Liver (tissue), 3 donors: ENCODE data around the gene GABRA4.

Source experiments
- FOXA1 ChIP-seq: IDR thresholded peaks from 2 replicates; pipeline ENCODE4 v1.6.1; 2016; ENCODE audit warnings: antibody characterized with exemption
- GABPA ChIP-seq, 2 donors: IDR thresholded peaks in 1 of 2; conservative IDR thresholded peaks in 1 of 2; 2 replicates each; pipeline ENCODE4 v1.6.1; 2016; ENCODE audit warnings: antibody characterized with exemption in 2 of 2, mild to moderate bottlenecking in 1 of 2, moderate library complexity in 1 of 2
- HNF4G ChIP-seq: IDR thresholded peaks from 2 replicates; pipeline ENCODE4 v1.6.1; 2016; ENCODE audit warnings: antibody characterized with exemption
- JUND ChIP-seq, 2 donors: IDR thresholded peaks; 2 replicates each; pipeline ENCODE4 v1.6.1; 2016; ENCODE audit warnings: antibody characterized with exemption in 2 of 2
- SP1 ChIP-seq: IDR thresholded peaks from 2 replicates; pipeline ENCODE4 v1.6.1; 2018; ENCODE audit warnings: antibody characterized with exemption, mild to moderate bottlenecking
- TF ChIP-seq, protein P1 (sequence below): fragments of 150-350 bp; IDR thresholded peaks from 2 replicates; pipeline ENCODE4 v1.5.1; 2017; ENCODE audit warnings: improper control_type of control experiment, low read depth, low read length; ENCODE audit not compliant: missing input control
- donor health status: healthy.
- donor health status: healthy.

DNA sequence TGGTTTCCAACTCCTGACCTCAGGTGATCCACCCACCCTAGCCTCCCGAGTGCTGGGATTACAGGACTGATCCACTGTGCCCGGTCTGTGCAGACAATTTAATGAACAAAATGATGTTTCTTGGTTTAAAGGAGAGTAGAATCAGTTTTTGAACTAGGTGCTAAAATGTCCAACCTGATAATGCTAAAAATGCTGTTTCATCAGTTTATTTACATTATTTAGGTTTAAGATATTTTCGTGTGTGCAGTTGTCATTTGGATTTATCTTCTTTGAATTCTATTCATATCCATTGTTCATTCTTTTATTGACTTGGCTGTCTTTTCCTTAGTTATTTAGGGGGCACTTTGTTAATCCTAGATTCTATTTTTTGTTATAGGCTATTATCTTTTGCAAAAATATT is 20.0 kb upstream of the GABRA4 start:
- TF ChIP-seq GABPA (IDR thresholded peaks at IDR 0.05 in 1 of 2, conservative IDR thresholded peaks at IDR 0.05 in 1 of 2) = no peak
- no peak for TF ChIP-seq FOXA1
- TF ChIP-seq, protein P1, sequence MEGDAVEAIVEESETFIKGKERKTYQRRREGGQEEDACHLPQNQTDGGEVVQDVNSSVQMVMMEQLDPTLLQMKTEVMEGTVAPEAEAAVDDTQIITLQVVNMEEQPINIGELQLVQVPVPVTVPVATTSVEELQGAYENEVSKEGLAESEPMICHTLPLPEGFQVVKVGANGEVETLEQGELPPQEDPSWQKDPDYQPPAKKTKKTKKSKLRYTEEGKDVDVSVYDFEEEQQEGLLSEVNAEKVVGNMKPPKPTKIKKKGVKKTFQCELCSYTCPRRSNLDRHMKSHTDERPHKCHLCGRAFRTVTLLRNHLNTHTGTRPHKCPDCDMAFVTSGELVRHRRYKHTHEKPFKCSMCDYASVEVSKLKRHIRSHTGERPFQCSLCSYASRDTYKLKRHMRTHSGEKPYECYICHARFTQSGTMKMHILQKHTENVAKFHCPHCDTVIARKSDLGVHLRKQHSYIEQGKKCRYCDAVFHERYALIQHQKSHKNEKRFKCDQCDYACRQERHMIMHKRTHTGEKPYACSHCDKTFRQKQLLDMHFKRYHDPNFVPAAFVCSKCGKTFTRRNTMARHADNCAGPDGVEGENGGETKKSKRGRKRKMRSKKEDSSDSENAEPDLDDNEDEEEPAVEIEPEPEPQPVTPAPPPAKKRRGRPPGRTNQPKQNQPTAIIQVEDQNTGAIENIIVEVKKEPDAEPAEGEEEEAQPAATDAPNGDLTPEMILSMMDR = no peak
- no peak for TF ChIP-seq HNF4G
- no peak for TF ChIP-seq JUND (IDR thresholded peaks at IDR 0.05)
- no peak for TF ChIP-seq SP1
